Skeletal muscle satellite cell (primary cell): ENCODE results near the gene PCNX4. TPM values are rescaled to one million over a fixed set of nuclear protein-coding genes. Genes with fewer than 3 reads are reported as not detected.
"Not testable (repeated sequence)": the region's sequence is repeated elsewhere in the genome, so short reads cannot be mapped to it uniquely, and the experiment has no call there.

Source experiments
- H3K27me3 ChIP-seq: 2 replicates; pipeline ENCODE4 v1.7.0; 2013; ENCODE audit warnings: low read length; ENCODE audit not compliant: control insufficient read depth, insufficient read depth
- H3K36me3 ChIP-seq: 2 replicates; pipeline ENCODE4 v1.7.0; 2013; ENCODE audit warnings: mild to moderate bottlenecking, control low read depth, low read length; ENCODE audit not compliant: insufficient read depth
- H3K4me1 ChIP-seq: 2 replicates; pipeline ENCODE4 v1.7.0; 2013; ENCODE audit warnings: low read length; ENCODE audit not compliant: control insufficient read depth, insufficient read depth
- H3K4me2 ChIP-seq: 2 replicates; pipeline ENCODE4 v1.7.0; 2013; ENCODE audit warnings: mild to moderate bottlenecking, low read length
- H3K4me3 ChIP-seq: 2 replicates; pipeline ENCODE4 v1.7.0; 2013; ENCODE audit warnings: low read length
- H3K9ac ChIP-seq: 2 replicates; pipeline ENCODE4 v1.7.0; 2013; ENCODE audit warnings: mild to moderate bottlenecking, low read depth, low read length, moderate library complexity
- H3K9me3 ChIP-seq: replicated peaks from 2 replicates; pipeline ENCODE4 v1.7.0; 2013; ENCODE audit warnings: mild to moderate bottlenecking, control low read depth, low read length
- total RNA-seq: library from RNA; depleted of rRNA; stranded (reverse); fragments of >200 nt; gene quantifications from 2 replicates; pipeline ENCODE4 v1.2.3, GENCODE V29; 2012; rRNA removed

Gene PCNX4
- total RNA-seq, result 51.5 and 63.6 TPM in 2 replicates

DNA sequence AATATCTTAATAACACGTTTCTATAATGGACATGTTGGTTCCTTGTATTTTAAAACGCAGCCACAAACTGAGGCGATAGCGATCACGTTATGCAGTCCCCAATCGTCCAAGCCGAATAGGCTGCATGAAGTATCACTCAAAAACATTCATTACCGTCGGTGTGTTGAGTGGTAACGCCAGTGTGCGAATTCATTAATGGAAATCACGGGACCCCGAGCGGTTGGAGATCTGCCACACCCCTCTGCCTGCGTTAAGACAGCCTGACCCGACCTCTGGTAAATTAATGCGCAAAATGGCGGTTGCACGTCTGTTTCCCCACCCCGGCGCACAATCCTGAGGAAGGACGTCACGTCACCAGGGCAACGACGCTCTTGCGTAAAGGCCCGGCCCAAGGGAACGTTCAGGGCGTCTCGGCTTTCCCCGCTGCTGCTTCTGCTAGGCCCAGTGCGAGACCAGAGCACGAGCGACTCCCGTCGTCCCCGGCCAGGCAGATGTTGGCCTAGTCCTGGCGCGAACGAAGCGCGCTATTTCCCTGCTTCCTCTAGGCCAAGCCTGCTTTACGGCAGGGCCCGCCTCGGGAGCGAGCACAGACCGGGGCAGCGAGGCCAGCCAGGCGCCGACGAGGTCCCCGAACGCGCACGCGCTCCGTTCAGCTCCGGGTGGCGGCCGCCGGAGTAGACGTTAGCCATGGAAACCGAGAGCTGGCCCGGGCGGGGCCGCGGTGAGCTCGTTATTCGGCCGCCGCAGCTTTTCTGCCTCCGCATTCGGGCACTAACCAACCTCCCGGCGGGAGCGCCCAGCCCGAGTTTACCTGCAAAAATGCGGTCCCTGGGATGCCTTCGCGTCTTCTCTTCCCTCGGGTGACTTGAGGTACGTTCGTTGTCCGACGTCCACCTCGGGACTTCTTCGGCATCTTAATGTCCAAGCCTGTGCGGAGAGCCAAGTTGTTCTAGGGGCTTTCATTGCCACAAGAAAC is at the start of gene PCNX4:
PCNX4 (plus strand) TSS at position 374 of the 976 bp plus-strand sequence. CDS start 15,716 bp downstream, outside the sequence.
- peak within 1 kb of the TSS; percentile 79 for H3K4me2 ChIP-seq
- no peaks in the 10 kb centered on the region for H3K9me3 ChIP-seq
- H3K4me1 ChIP-seq, result peaks cover 30% of the 10 kb centered on the region
- peak within 1 kb of the TSS; percentile 83 for H3K4me3 ChIP-seq
- peak within 1 kb of the TSS; percentile 96 for H3K9ac ChIP-seq
- no peaks in the 10 kb centered on the region for H3K27me3 ChIP-seq
- H3K36me3 ChIP-seq, result no peaks in the 10 kb centered on the region

DNA sequence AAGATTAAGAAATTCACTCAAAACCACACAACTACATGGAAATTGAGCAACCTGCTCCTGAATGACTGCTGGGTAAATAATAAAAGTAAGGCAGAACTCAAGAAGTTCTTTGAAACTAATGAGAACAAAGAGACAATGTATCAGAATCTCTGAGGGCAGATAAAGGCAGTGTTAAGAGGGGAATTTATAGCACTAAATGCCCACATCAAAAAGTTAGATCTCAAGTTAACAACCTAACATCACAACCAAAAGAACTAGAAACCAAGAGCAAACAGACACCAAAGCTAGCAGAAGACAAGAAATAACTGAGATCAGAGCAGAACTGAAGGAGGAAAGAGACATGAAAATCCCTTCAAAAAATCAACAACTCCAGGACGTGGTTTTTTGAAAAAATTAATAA is 43.7 kb upstream of the PCNX4 start:
- H3K36me3 ChIP-seq, result not testable (repeated sequence)

DNA sequence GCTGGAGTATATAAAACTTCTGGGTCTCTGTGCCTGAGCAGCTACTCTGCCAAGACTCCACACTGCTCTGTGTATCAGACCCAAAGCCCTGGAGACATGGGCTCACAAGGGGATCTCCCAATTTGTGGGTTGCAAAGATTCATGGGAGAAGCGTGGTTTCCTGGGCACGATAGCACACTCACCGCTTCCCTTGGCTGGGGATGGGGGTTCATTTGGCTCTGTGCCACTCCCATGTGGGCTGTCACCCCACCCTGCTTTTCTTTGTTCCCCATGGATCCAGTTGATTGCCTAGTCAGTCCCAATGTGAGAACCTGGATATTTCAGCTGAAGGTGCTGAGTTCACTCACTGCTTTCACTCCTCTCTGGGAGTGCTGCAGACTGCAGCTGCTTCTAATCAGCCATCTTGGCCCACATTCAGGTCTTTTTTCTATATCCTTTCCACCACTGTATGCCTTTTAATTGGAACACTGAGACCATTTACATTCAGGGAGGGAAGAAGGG is 40.0 kb upstream of the PCNX4 start:
- Histone ChIP-seq H3K4me2 (no peak overlapping the region), H3K9ac (no peak overlapping the region), H3K27me3 (no peaks in the 10 kb centered on the region), H3K4me1 (no peaks in the 10 kb centered on the region), H3K9me3 (no peaks in the 10 kb centered on the region), H3K4me3 (no peak overlapping the region), H3K36me3 (no peaks in the 10 kb centered on the region)

More for the DNA sequence above, 43.7 kb upstream of the PCNX4 start:
- not testable (repeated sequence) for H3K4me1 ChIP-seq, H3K4me3 ChIP-seq, H3K9me3 ChIP-seq, H3K27me3 ChIP-seq, H3K9ac ChIP-seq, H3K4me2 ChIP-seq

DNA sequence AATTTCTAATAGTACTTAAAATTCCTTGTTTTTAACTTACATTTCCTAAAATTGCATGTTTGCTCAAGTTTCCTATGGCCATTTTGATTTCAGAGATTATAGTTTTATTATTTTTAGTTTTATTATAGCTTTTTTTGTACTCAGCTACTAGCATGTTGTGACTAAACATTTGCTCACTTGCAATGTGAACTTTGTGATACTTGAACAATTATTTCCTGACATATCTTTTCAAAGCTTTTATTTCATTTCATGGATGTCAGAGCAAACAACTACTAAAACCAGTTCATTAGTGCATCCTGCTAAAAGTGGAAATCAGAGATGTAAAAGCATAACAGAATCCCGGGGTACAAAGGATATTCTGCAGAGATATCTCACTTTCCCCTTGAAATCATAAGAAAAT is 33.6 kb upstream of the PCNX4 start:
- no peaks in the 10 kb centered on the region for H3K27me3 ChIP-seq
- no peaks in the 10 kb centered on the region for H3K9me3 ChIP-seq
- no peak overlapping the region for H3K4me3 ChIP-seq
- no peak overlapping the region for H3K9ac ChIP-seq
- H3K4me2 ChIP-seq, result no peak overlapping the region
- no peaks in the 10 kb centered on the region for H3K36me3 ChIP-seq
- peaks cover 16% of the 10 kb centered on the region for H3K4me1 ChIP-seq

DNA sequence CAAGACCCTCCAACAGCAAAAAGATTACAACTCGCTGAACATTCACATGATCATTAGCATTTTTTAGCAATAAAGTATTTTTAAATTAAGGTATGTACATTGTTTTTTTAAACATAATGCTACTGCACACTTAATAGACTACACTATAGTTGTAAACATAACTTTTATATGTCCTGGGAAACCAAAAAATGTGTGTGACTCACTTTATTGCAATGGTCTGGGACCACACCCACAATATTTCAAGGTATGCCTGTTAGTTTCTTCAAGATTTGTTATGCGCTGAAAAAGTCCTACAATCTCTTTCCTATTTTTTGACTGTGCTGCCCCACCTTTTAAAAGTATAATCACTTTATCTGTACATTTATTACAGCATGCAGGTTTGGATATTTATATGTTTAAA is 30.4 kb upstream of the PCNX4 start:
- Histone ChIP-seq H3K27me3 (no peaks in the 10 kb centered on the region), H3K9me3 (no peaks in the 10 kb centered on the region), H3K9ac (no peak overlapping the region), H3K36me3 (no peaks in the 10 kb centered on the region), H3K4me1 (peaks cover 16% of the 10 kb centered on the region), H3K4me3 (no peak overlapping the region), H3K4me2 (no peak overlapping the region)

DNA sequence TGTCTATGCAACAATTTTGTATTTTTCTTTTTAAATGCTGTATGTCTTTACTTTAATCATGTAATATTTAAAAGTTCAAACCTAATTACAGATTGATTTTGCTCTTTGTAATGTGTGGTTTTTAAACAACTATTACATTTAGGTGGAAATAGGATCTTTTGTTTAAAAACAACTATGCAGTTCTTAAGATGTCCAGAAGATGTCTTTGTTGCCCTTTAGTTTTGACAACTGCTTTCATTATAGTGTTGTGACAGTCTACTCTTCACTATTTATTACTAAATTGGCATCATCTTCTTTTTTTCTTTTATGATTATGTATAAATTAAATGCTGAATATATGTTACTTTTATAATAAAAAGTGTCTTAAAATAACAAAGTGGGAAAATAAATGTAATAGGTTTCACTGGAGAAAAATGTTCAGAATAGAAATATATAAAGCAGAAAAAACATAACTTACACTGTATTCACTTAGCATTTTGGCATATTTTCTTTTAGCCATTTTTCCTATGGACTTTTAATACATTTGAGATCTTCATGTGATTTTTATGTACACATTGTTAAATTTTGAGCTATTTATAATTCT is 27.1 kb upstream of the PCNX4 start:
- Histone ChIP-seq H3K4me2 (no peak overlapping the region), H3K4me3 (no peak overlapping the region), H3K36me3 (no peaks in the 10 kb centered on the region), H3K27me3 (no peaks in the 10 kb centered on the region), H3K4me1 (peaks cover 11% of the 10 kb centered on the region), H3K9ac (no peak overlapping the region), H3K9me3 (no peaks in the 10 kb centered on the region)

DNA sequence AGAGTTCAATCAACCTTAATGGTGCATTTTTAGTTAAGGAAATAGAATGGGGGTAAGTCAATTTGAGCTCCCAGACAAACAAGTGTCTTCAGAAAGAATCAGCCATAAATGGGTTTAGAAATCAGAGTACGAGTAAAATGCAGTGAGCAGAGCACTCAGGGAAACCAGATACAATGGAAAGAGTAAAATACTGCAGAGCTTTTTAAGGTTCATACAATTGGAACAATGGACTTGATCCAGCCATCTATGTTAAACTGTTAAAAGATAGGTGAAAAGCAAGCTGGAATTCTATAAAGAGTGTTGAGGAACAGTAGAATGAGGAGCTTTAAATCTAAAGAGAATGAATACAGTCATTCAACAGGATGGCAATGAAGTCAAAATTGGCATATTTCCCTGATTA is 23.8 kb upstream of the PCNX4 start:
- H3K27me3 ChIP-seq, result no peaks in the 10 kb centered on the region
- H3K36me3 ChIP-seq, result no peaks in the 10 kb centered on the region
- no peak overlapping the region for H3K9ac ChIP-seq
- no peak overlapping the region for H3K4me2 ChIP-seq
- H3K4me1 ChIP-seq, result no peaks in the 10 kb centered on the region
- H3K4me3 ChIP-seq, result no peak overlapping the region
- no peaks in the 10 kb centered on the region for H3K9me3 ChIP-seq

DNA sequence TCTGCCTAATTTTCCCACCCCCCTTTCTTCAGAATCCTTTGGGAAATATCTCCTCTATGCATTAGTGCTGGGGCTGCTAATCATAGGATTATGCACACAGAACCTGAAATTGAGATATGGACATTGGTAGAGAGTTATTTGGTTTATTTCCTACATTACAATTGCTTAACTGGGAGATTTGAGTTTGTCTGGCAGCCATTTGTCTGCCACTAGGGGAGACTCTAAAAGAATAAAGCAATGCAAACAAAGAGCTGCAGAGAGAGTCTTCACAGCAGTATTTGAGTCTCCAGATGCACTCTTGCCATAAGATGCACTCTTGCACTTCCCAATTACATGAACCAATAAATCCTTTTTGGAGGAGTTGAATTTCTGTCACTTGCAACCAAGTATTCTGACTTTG is 12.0 kb upstream of the PCNX4 start:
- Histone ChIP-seq H3K9me3 (no peaks in the 10 kb centered on the region), H3K9ac (no peak overlapping the region), H3K4me1 (no peaks in the 10 kb centered on the region), H3K36me3 (no peaks in the 10 kb centered on the region), H3K4me2 (no peak overlapping the region), H3K27me3 (no peaks in the 10 kb centered on the region), H3K4me3 (no peak overlapping the region)

DNA sequence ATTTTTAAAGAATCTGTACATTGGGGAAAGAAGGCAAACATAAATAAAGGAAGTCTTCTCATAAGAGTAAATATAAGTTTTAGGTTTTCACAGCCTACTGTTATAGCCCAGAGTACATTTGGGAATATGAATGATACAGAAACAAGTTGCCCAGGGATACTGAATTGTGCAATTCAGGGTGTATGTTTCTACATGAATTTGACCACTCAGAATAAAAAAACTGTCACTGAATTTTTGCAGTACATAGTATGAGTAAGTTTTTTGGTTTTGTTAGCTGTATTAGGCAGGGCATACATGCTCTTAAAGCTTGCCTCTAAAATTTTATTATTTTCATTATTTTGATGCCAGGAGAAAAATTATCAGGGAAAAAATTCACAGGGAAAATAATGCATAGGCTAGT is 6.6 kb upstream of the PCNX4 start:
- Histone ChIP-seq H3K4me2 (no peak overlapping the region), H3K4me3 (no peak overlapping the region), H3K27me3 (no peaks in the 10 kb centered on the region), H3K36me3 (no peaks in the 10 kb centered on the region), H3K9ac (no peak overlapping the region), H3K4me1 (no peaks in the 10 kb centered on the region), H3K9me3 (no peaks in the 10 kb centered on the region)

DNA sequence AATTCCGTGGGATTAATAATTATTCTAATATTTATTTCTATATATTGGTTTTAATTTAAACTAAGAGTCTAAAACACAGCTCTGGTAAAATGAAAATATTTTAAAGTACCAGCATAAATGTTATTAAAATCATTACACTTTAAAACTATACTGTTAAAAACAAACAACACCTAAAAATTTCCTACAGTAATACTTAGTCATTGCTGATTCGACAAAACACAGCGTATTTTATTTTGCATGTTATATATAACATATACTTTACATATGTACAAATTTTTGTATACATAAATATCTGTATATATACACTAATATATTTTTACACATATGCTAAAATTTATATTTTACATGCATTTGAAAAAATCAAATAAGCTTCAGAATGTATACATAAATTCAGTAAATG is 6.0 kb upstream of the PCNX4 start:
- Histone ChIP-seq H3K27me3 (no peaks in the 10 kb centered on the region), H3K4me3 (no peak overlapping the region), H3K9me3 (no peaks in the 10 kb centered on the region), H3K9ac (no peak overlapping the region), H3K4me1 (peaks cover 5% of the 10 kb centered on the region), H3K4me2 (no peak overlapping the region), H3K36me3 (no peaks in the 10 kb centered on the region)

DNA sequence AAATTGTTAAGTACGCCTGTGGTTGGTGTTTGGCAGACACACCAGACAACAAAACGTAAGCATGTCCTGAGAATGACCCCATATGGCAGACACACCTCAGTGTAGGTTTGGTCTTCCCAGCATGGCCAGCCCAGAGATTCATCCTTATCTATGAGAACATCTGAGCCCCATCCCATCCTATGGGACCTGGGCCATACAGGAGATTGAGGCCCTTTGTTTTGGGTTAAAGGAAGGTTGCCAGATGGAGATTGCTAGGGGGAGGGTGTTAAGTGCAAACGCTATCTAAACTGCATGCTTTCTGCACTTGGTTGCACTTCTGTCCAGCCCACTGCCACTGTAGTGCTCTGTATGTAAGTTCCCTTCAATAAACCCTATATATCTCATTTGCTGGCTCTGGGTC is 4.1 kb upstream of the PCNX4 start:
- Histone ChIP-seq H3K9ac (no peak overlapping the region), H3K9me3 (no peaks in the 10 kb centered on the region), H3K27me3 (no peaks in the 10 kb centered on the region)

More for the DNA sequence above, 4.1 kb upstream of the PCNX4 start:
- Histone ChIP-seq H3K4me2 (no peak overlapping the region), H3K36me3 (no peaks in the 10 kb centered on the region), H3K4me1 (peaks cover 6% of the 10 kb centered on the region), H3K4me3 (no peak overlapping the region)
